OCI-M2 (cell line): Measurements from ENCODE around the gene BIRC3.

Source experiments
- DNase-seq: peaks from one replicate; lab custom pipeline; 2025; ENCODE audit not compliant: unreplicated experiment; lab: John Stamatoyannopoulos, UW

BIRC3 gene

DNA sequence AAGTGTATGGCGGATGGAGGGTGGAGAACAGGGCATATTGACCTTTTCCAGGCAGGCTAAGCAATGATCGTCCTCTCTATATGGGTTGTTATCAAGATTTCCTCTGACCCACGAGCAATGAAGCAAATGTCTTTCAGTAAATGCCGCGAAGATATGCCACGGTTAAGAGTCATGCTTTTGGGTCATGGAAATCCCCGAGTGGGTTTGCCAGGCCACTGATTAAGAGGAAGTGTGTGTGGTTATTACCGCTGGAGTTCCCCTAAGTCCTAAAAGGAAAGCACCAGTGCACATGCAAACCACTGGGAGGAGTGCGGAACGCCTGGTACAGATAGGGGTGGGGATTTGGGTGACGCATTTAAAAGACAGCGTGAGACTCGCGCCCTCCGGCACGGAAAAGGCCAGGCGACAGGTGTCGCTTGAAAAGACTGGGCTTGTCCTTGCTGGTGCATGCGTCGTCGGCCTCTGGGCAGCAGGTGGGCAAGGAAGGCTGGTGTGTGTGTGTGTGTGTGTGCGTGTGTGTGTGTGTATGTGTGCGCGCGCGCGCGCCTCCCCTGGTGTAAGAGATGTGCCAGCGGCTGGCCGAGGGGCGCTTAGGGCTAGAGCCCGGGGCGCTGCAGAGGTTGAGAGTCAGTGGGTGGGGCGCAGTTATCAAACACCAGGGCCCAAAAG lies at the start of gene BIRC3:
BIRC3 (plus strand) TSS at position 386 of the 669 bp plus-strand sequence. CDS start 7,026 bp downstream, outside the sequence.
- no peak for DNase-seq

DNA sequence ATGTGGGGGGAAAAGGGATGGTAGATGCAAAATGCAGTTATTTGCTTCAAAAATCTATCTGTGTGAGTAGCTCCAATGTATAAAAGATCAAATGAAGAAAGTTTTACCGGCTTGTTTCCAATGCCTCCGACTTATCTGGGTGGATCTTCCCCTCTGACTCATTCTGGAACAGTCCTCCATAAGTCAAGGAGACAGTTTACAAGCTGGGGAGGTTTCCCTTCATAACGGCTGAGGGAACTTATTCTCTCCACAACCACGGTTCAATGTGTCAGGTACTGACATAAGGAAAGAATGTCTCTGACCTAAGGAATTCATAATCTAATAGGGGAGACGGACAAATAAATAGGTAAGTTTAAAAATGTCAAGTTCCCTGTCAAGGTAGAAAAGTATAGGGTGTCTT lies 49.7 kb upstream of the BIRC3 start:
- no peak for DNase-seq

DNA sequence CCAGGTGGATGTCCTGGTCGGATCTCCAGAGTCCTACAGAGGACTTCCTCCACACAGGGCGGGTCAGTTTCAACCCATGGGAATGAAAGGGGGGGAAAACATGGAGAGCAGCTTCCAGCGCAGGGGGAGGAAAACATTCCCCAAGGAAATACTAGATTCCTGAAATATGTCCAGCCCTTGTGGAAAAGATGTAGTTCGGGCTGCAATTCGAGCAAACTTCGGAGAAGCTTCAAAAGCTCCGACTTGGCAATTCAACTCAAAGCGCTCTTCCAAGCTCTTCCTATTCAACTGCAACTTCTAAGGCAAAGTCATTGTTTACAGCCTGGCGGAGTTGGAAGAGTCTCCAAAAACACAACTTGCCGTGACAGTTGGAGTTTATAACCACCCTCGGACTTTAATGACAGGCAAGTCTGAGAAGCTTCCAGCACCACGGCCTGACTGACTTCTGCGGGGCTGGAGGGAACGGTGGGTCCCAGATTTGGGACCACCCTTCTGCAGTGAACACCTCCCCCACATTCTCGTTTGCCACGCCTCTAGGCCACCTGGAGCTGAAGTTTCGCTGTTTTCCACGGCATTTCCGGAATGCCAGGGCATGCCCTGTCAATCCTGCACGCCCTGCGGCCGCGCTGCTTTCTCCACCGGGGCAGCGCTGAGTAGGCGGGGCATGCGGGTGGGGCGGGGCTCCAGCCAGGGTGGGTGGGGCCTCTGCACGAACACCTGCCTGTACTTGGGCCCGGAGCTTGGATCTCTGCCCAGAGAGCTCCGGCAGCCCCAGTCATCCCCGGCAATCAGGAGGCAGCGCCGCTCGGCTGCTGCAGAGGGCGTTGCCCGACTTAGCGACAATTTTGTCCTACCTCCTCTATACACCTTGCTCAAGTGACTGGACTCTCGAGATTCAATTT lies 49.0 kb upstream of the BIRC3 start:
- no peak for DNase-seq

DNA sequence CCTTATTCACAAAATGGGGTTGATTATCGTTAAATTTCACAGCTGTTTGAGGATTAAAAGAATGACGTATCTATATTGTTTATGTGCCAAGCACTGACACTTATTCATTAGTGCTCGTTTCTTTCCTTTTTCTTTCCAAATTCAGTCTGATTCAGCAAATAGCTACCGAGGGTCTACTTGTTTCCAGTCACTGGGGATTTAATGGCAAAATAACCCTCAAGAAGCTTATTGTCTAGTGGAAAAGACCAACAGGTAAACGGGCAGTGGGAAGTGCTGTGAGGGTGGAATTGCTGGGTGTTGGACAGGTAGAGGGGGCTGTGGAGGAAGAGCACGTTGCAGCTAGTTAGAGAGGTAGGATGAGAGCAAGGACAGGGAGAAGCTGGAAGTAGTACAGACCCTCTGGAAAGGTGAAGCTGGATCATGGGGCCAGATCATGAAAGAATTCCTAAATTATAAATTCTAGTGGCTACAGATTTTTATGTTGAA lies 48.3 kb upstream of the BIRC3 start:
- no peak for DNase-seq

DNA sequence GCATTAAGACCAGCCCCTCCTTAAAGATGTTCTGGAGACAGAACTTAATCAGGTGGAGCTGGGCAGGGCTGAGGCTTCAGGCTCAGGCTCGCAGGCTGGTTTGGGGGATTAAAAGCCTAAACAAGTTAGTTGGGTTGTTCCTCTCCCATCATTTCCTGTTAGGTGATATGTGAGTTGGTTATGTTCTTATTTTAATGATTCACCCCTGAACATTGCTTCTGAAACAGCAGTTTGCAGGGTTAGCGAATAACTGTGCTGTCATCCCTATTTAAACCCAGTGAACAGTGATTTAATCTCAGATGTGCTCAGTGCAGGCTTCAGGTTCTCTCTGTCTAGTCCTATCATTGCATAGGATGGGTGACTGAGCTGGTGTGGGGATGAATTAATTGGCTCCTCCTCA lies 47.4 kb upstream of the BIRC3 start:
- no peak for DNase-seq

DNA sequence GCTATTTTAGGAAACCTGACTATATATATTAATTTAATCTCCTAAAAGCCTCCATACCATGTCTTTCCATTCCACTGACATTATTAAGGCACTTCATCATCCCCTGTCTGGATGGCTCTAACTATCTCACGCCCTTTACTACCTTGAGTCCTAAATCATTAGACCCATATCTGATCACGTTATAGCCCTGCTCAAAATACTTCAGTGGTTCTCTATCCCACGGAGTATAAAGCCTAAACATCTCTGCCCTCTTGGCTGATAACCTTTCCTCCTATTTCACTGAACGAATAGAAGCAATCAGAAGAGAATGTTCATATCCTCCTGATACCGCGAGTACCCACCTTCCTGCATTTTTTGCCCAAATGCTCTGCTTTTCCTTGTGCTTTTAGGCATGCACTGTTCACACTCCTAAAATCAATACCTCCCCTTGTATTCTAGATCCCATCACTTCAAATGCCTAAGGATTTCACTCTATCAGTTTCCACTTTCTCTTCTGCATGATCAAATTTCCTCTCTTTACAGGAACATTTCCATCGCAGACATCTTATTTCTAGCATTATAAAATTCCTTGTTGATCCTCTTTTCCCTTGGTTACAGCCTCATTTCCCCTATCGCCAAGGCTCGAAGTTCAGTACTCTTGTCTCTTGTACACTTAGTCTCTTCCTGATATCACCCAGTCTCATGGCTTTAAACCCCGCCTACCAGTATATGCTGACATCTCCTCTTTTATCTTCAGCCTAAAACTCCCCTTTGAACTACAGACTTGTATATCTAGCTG lies 45.0 kb upstream of the BIRC3 start:
- DNase-seq = no peak

DNA sequence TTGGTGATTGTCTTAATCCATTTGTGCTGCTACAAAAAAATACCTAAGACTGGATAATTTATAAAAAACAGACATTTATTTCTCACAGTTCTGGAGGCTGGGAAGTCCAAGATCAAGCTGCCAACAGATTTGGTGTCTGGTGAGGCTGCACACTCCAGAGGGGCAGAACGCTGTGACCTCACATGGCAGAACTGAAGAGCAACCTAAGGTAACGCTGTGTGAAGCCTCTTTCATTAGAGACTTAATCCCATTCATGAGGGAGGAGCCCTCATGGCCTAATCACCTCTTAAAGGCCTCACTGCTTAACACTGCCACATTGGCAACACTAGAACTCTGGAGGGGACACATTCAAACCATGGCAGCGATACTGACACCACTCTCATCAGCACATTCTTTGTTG lies 42.7 kb upstream of the BIRC3 start:
- no peak for DNase-seq

DNA sequence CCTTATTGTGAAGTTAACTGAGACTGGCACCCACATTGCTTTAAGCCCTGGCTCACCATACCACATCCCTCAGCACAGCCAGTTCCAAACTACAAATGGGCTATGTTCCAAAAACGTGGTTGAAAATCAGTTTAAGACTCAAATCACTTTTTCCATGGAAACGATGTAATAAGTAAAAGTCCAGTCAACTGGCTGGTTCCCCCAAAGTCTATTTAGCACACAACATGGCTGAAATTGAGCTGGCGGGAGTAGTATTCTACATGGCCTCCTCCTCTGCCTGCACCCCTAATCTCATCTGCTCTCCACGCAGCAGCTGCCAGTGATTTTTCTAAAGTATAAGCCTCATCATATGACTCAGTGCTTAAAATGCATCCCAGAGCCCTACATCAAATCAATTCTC lies 40.9 kb upstream of the BIRC3 start:
- DNase-seq = no peak

DNA sequence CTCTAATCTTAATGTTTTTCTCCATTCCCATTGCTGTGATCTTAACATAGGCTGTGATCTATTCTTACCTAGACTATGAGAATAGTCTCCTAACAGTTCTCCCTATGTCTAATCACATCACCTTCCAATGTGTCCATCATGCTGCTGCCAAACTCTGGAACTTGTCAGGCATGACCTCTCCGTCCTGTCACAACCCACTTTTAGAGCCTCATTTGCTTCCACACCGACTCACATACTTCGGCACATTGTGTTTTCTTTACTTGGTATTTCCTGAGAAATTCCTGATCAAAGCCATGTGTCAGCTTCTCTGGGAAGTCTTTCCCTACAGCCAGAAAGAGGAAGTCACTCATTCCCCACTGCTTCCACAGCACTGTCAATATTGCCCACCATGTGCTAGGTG lies 40.5 kb upstream of the BIRC3 start:
- no peak for DNase-seq

DNA sequence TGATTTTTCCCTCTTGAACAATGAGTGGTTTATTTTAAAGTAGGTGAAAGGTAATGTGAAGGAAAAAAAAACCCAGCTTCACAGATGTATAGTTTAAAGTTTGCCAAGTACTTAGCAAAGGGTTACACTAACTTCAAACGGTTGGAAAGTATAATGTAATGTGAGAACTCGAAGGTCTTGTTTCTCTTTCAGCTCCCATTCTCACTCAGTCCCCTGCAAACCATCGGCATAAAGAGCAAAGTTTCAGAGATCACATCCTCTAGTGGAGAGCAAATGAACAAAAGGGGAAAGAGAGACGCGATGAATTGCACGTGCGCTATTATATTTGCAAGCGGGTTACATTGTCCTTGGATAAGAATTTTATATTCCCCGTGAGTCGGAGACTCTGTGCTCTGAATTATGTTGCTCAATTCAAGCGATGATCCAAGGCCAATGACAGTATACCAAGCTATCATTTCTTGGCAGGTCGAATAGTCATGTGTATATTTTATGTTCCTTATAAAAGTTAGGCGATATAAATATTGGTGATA lies 37.6 kb upstream of the BIRC3 start:
- DNase-seq = no peak

DNA sequence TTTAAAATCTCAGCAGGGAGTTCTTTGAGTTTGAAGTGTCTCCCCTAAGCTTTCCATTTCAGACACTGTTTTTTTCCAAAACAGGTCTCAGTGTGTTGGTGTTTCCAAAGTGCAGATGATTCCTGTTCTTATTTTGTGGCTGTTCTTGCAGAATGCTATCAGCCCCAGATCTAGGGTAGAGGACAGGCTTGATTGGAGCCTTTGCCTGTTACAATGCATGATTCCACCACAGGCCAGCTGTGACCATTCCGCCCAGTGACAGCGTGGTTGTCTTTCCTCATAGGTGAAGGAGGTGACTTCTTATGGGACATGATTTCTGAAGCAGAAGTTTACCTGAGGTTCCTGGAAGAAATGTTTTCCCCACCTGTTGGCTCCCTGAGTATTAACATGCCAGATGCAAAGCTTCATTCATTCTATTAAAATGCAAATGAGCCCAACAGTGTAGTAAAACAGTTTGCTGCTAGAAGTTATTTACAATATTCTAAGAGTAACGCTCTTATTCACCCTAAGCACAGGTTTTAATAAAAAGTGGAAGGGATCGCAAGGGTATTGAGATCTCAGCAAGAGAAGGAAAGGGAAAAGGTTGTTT lies 36.9 kb upstream of the BIRC3 start:
- no peak for DNase-seq

DNA sequence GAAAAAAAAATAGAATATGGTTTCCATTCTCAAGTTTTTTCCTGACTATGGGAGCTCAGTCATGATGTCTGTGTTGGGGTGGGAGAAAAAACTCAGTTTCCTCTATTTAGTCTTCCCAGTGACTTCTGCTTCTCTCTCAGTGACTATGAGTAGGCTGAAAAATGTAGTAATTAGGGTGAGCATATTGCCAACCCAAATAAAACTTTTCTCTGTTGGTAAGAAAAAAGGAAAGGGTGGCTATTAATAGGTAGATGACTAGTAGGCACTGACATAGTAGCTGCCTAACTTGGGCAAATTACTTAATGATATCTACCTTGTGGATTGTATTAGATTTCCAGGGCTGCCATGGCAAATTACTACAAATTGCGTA lies 34.2 kb upstream of the BIRC3 start:
- no peak for DNase-seq

DNA sequence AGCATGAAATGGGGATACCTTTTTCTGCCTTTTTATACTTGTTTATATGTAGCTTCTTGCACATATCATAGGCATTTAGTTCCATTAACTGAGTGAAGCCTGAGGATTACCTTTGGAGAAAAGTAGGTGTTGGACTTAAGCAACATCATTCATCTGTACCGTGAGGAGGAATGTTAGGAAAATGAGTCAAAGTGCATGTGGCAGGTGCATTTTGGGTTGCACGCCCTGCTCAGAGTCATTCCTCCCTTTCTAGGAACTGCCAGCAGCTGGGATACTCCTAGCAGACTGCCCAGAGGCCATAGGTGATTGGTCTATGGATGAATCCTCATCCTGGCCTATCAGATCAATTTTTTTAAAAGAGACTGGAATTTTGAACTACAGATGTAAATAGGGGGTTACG lies 33.3 kb upstream of the BIRC3 start:
- no peak for DNase-seq

DNA sequence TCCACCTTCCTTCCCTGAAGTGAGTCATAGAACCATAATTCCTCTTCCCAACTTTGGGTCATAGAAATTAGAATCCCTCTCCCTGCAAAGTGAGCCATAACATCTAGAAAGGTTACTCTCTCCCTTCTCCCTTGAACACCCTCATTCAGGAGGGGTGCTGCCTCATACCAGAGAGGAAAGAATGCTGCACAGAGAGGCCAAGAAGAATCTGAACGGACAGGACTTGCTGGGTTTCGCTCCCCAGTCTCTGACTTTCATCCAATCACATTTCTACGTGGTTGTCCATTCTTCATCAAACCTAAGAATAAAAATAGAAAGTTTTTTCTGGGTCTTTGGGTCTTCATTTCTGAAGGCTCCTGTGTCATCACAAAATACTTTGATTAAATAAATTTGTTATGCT lies 31.0 kb upstream of the BIRC3 start:
- no peak for DNase-seq

DNA sequence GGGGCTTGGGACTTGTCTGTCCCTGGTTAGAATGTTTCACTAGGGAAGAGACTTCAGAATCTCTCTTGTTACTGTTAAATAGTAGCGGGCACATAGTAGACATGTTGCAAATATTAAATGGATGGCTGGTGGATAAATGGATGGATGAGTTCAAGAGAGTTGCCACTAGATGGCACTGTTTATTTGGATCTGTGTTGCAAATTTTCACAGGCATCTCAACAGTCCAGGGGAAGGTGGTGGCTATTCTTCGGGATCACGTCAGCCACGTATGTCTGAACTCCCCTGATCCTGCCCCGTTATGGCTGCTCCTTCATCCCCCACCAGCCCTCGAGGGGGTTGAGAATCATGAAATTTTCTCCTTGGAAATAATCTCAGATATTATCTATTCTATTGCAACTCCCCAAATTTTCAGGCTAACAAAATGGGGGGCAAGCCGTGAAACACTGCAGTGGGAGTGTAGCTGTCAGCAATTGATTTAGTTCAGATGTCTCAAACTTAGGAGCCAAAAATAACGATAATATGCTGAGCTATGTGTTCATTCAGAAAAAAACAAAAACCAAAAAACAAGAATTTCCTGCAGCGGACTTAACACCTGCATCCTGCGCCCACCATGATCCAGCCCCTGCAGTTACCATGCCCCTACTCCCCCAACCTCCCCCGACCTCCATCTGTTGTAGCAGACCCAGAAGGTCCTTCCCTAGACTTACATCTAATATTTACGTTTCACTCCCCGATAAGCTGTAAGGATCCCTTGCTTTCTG lies 29.1 kb upstream of the BIRC3 start:
- DNase-seq = no peak

DNA sequence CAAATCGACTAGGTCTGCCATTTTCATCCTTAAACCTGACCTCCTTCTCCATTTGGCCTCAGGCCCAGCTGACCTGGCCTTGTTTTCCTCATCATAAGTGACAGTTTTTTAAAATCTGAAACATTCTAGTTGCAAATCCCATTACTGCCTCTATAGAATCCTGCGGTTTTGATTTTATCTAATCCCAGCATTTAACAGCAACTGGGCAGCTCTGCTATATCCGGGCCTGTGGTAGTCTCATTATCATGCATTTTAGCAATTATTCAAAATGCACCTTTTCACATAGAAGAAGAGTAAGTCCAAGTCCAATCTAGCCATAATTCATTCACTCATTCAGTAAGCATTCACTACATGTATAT lies 28.6 kb upstream of the BIRC3 start:
- no peak for DNase-seq

DNA sequence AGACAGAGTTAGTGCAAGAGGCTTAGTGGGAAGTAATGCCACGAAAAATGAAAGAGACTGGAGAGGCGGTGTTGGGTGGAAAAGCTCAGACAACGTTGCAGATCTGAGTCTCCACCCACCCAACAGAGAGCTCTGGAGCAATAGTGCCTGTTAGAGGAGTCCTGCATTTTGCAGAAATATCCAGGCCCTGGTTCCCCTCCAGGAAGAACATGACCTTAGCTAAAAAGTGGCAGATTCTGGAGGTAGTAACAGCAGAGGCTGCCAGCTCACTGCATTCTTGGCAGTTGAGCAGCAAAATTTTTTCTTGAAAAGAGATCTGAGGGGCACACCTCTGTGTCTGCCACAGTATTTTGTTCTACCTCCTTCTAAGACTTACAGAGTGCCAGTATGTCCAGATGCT lies 27.7 kb upstream of the BIRC3 start:
- DNase-seq = no peak

DNA sequence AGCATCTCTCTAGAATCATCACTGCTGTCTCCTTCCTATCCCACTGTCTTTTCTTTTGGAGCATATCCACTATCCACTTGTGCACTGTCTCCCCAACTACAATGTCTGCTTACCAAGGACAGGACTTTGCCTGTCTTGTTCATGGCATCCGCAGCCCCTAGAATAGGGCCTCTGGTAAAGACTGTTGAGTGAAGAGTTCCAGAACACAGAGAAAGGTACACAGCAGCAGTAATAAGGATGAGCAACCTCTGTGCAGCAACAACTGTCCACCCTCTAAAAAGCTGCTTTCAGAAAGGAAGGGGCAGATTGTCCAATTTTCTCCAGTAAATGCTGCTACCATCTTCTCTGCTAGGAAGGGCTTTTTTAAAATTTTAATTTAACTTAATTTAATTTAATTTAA lies 25.5 kb upstream of the BIRC3 start:
- no peak for DNase-seq

DNA sequence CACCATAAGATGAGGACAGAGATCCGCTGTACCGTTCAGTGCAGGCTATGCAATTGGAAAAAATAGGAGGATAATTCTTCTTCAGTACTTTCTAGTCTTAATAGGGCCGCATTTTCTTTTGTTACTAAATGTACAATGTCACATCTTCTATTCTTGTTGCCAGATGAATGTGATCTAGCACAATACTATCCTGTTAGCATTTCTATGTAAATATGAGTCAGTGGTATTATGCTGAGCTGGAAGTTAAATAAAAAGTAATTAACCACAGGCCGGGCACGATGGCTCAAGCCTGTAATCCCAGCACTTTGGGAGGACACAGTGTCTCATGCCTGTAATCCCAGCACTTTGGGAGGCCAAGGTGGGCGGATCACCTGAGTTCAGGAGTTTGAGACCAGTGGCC lies 24.4 kb upstream of the BIRC3 start:
- no peak for DNase-seq

DNA sequence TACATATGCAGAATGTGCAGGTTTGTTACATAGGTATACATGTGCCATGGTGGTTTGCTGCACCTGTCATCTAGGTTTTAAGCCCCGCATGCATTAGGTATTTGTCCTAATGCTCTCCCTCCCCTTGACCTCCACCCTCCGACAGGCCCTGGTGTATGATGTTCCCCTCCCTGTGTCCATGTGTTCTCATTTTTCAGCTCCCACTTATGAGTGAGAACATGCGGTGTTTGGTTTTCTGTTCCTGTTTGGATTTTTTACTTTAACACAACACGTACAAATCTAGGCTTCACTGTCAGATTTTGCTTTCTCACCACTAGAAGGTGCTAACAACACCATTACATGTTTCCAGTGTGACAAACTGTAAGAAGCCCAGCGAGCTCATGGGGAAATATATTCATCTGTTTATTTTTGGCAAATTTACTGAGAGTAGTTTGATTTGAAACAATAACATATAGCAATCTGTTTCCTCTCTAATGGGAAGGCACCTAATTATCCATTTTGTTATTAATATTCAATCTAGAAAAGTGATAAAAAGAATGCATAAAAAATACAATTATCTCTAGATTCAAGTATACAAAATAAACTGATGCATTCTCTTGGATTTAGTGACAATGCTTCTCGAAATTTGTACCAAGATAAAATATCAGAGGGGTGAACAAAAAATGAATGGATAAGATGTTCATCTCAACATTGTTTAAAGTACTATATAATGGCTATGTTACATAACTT lies 23.2 kb upstream of the BIRC3 start:
- no peak for DNase-seq
